DND-41 (cell line): ENCODE data around the gene SRSF9.

Experiments
- ATAC-seq: fragments of 200-7000 bp; cut with Tn5 transposase; 3 replicates; pipeline ENCODE4 v1.9.1; 2021; ENCODE audit warnings: low read depth; ENCODE audit not compliant: insufficient read depth
- DNase-seq: peaks from one replicate; pipeline ENCODE4 v3.0.0-alpha.2; 2020
- H2AFZ ChIP-seq: 2 replicates; pipeline ENCODE4 v1.6.0; 2012; ENCODE audit warnings: low read depth, low read length
- H3K27ac ChIP-seq: 2 replicates; pipeline ENCODE4 v1.5.1; 2012; ENCODE audit warnings: low read length, inconsistent platforms
- H3K27me3 ChIP-seq: fragments of 200-600 bp; sonication (generic); 2 replicates; pipeline ENCODE4 v1.6.0; 2012; ENCODE audit warnings: low read length, mild to moderate bottlenecking, inconsistent platforms; ENCODE audit not compliant: insufficient read depth, poor library complexity
- H3K36me3 ChIP-seq: 2 replicates; pipeline ENCODE4 v1.5.1; 2012; ENCODE audit warnings: low read length, inconsistent platforms; ENCODE audit not compliant: insufficient read depth
- H3K4me1 ChIP-seq: 2 replicates; pipeline ENCODE4 v1.5.1; 2012; ENCODE audit warnings: mild to moderate bottlenecking, low read length; ENCODE audit not compliant: insufficient read depth
- H3K4me2 ChIP-seq: 2 replicates; pipeline ENCODE4 v1.6.0; 2012; ENCODE audit warnings: mild to moderate bottlenecking, moderate library complexity, low read length, inconsistent platforms; ENCODE audit not compliant: insufficient read depth
- H3K4me3 ChIP-seq, 2 experiments: fragments of 200-600 bp in 1 of 2; shearing (Covaris generic) in 1 of 2; 2 replicates each; pipeline ENCODE4 v1.5.1; 2012 to 2016; ENCODE audit warnings: inconsistent platforms in 2 of 2, low read length in 2 of 2, mild to moderate bottlenecking in 2 of 2, low read depth in 1 of 2, moderate library complexity in 1 of 2
- H3K79me2 ChIP-seq: 2 replicates; pipeline ENCODE4 v1.6.0; 2012; ENCODE audit warnings: low read length, inconsistent platforms; ENCODE audit not compliant: insufficient read depth
- H3K9ac ChIP-seq: 2 replicates; pipeline ENCODE4 v1.6.0; 2012; ENCODE audit warnings: low read depth, mild to moderate bottlenecking, inconsistent platforms, low read length, moderate library complexity
- H3K9me3 ChIP-seq: 2 replicates; pipeline ENCODE4 v1.5.1; 2012; ENCODE audit warnings: low read length, moderate library complexity, mild to moderate bottlenecking, inconsistent platforms; ENCODE audit not compliant: insufficient read depth, severe bottlenecking
- H4K20me1 ChIP-seq: 2 replicates; pipeline ENCODE4 v1.6.0; 2012; ENCODE audit warnings: low read length; ENCODE audit not compliant: insufficient read depth
- EZH2 ChIP-seq: IDR thresholded peaks from 3 replicates; pipeline ENCODE4 v1.6.1; 2012; ENCODE audit warnings: borderline replicate concordance, low read depth, mild to moderate bottlenecking, moderate library complexity, low read length, inconsistent platforms; ENCODE audit not compliant: severe bottlenecking
- TF ChIP-seq, protein P1 (sequence below): IDR thresholded peaks from 2 replicates; pipeline ENCODE4 v1.5.1; 2012; ENCODE audit warnings: borderline replicate concordance, low read length, moderate library complexity, mild to moderate bottlenecking; ENCODE audit not compliant: poor library complexity, severe bottlenecking; ENCODE audit errors: extremely low read depth

Gene SRSF9

GRCh38 chr12:120416490-120417216 lies 52.9 kb downstream of the SRSF9 start:
- Histone ChIP-seq H3K27me3 (no peaks in the 10 kb centered on the region), H3K27ac (no peak overlapping the region), H3K36me3 (no peaks in the 10 kb centered on the region), H3K9me3 (no peaks in the 10 kb centered on the region), H3K4me3 (no peak overlapping the region), H3K79me2 (no peaks in the 10 kb centered on the region), H3K4me1 (no peaks in the 10 kb centered on the region), H4K20me1 (no peaks in the 10 kb centered on the region), H3K4me2 (no peak overlapping the region), H2AFZ (no peak overlapping the region), H3K9ac (no peak overlapping the region)
- no peak for ATAC-seq
- TF ChIP-seq, protein P1, sequence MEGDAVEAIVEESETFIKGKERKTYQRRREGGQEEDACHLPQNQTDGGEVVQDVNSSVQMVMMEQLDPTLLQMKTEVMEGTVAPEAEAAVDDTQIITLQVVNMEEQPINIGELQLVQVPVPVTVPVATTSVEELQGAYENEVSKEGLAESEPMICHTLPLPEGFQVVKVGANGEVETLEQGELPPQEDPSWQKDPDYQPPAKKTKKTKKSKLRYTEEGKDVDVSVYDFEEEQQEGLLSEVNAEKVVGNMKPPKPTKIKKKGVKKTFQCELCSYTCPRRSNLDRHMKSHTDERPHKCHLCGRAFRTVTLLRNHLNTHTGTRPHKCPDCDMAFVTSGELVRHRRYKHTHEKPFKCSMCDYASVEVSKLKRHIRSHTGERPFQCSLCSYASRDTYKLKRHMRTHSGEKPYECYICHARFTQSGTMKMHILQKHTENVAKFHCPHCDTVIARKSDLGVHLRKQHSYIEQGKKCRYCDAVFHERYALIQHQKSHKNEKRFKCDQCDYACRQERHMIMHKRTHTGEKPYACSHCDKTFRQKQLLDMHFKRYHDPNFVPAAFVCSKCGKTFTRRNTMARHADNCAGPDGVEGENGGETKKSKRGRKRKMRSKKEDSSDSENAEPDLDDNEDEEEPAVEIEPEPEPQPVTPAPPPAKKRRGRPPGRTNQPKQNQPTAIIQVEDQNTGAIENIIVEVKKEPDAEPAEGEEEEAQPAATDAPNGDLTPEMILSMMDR: no peak
- TF ChIP-seq EZH2: no peak
- DNase-seq: no peak

DNA sequence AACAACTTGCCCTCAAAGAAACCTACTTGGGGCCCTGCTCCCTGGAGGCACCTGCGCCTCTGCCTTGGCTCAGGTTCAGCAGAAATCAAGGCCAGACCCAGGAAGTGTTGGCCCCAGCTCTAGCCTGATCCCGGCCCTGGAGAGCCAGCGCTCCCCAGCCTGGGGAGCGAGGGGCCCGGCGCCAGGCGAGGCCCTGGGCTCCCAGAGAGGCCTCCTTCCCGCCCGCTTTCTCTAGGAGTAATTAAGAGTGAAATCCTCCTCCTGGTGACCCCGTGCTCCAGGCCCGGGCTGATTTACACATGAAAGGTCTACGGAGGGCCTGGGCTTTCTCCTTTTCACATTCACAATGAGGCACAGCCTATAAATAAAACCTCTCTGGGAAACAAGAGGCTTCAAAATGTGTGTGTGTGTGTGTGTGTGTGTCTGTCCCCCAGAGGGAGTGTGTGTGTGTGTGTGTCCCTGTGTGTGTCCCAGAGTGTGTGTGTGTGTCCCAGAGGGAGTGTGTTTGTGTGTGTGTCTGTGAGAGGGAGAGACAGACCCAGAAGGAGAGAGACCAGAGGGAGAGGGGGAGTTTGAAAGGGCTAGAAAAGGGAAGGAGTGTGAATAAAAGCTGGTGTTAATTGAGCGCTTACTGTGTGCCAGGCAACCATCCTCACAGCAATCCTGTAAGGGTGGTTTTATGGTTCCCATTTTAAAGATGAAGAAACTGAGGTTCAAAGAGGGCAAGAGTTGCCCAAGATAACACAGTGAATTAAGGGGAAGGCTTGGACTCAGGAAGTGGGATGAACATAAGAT lies 55.5 kb downstream of the SRSF9 start:
- Histone ChIP-seq H3K9ac (no peak overlapping the region), H3K27me3 (no peaks in the 10 kb centered on the region), H3K9me3 (no peaks in the 10 kb centered on the region), H3K4me1 (no peaks in the 10 kb centered on the region), H2AFZ (no peak overlapping the region), H3K36me3 (no peaks in the 10 kb centered on the region), H4K20me1 (no peaks in the 10 kb centered on the region), H3K79me2 (no peaks in the 10 kb centered on the region), H3K4me3 (no peak overlapping the region), H3K27ac (no peak overlapping the region), H3K4me2 (no peak overlapping the region)
- ATAC-seq: no peak
- no peak for DNase-seq
- TF ChIP-seq, protein P1: no peak
- no peak for TF ChIP-seq EZH2

DNA sequence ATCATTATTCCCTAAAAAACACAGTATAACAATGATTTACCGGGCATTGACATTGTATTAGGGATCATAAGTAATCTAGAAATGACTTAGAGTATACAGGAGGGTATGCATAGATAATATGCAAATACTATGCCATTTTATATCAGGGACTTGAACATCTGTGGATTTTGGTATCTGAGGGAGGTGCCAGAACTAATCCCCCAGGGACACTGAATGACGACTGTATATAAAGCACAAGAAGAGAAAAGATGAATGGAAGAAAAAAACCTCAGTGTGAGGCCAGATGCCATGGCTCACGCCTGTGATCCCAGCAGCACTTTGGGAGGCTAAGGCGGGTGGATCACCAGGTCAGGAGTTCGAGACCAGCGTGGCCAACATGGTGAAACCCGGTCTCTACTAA lies 57.1 kb downstream of the SRSF9 start:
- no peaks in the 10 kb centered on the region for H3K9me3 ChIP-seq
- no peak overlapping the region for H3K27ac ChIP-seq
- H3K27me3 ChIP-seq: no peaks in the 10 kb centered on the region
- no peaks in the 10 kb centered on the region for H4K20me1 ChIP-seq
- DNase-seq (no peak), ATAC-seq (no peak)
- no peaks in the 10 kb centered on the region for H3K79me2 ChIP-seq
- no peak overlapping the region for H2AFZ ChIP-seq
- no peak overlapping the region for H3K4me2 ChIP-seq
- H3K9ac ChIP-seq: no peak overlapping the region
- no peaks in the 10 kb centered on the region for H3K36me3 ChIP-seq
- H3K4me1 ChIP-seq: no peaks in the 10 kb centered on the region
- TF ChIP-seq, protein P1: no peak
- no peak for TF ChIP-seq EZH2
- no peak overlapping the region for H3K4me3 ChIP-seq
